Measurements from ENCODE around the gene PCIF1.
"Not testable (repeated sequence)": the region's sequence is repeated elsewhere in the genome, so short reads cannot be mapped to it uniquely, and the experiment has no call there.

The PCIF1 gene

GRCh38 chr20:45893831-45894230, 40.7 kb upstream of the PCIF1 start:
- Histone ChIP-seq H3K79me2 (ENCODE audit: control insufficient read depth, insufficient read depth, low read length, unreplicated experiment) (peaks cover 5% of the 10 kb centered on the region), H3K27ac (ENCODE audit: low read depth, low read length) (no peak overlapping the region), H3K36me3 (ENCODE audit: insufficient read depth, low read length) (peaks cover 6% of the 10 kb centered on the region; the same call in 1 of the 2 replicates)

GRCh38 chr20:45894797-45895196, 39.7 kb upstream of the PCIF1 start:
- peaks cover 6% of the 10 kb centered on the region; the same call in 1 of the 2 replicates for H3K36me3 ChIP-seq (ENCODE audit: insufficient read depth, low read length)
- no peaks in the 10 kb centered on the region for H3K27me3 ChIP-seq (ENCODE audit: insufficient read depth, low read length)
- no peak overlapping the region for H3K4me3 ChIP-seq (ENCODE audit: low read depth, low read length)
- peaks cover 5% of the 10 kb centered on the region for H3K79me2 ChIP-seq (ENCODE audit: control insufficient read depth, insufficient read depth, low read length, unreplicated experiment)
- peaks cover 8% of the 10 kb centered on the region for H3K4me1 ChIP-seq (ENCODE audit: control insufficient read depth, insufficient read depth, low read length, unreplicated experiment)
- H2AFZ ChIP-seq (ENCODE audit: low read length, unreplicated experiment) = no peak overlapping the region
- no peak overlapping the region for H3K27ac ChIP-seq (ENCODE audit: low read depth, low read length)

More at GRCh38 chr20:45893831-45894230, 40.7 kb upstream of the PCIF1 start:
- no peaks in the 10 kb centered on the region for H3K27me3 ChIP-seq (ENCODE audit: insufficient read depth, low read length)
- H3K4me3 ChIP-seq (ENCODE audit: low read depth, low read length) = no peak overlapping the region
- no peak overlapping the region for H2AFZ ChIP-seq (ENCODE audit: low read length, unreplicated experiment)
- H3K4me1 ChIP-seq (ENCODE audit: control insufficient read depth, insufficient read depth, low read length, unreplicated experiment) = peaks cover 8% of the 10 kb centered on the region

GRCh38 chr20:45896641-45897161, 37.8 kb upstream of the PCIF1 start:
- Histone ChIP-seq H3K36me3 (ENCODE audit: insufficient read depth, low read length) (peaks cover 6% of the 10 kb centered on the region; the same call in 1 of the 2 replicates), H2AFZ (ENCODE audit: low read length, unreplicated experiment) (no peak overlapping the region), H3K27ac (ENCODE audit: low read depth, low read length) (no peak overlapping the region), H3K79me2 (ENCODE audit: control insufficient read depth, insufficient read depth, low read length, unreplicated experiment) (peaks cover 4% of the 10 kb centered on the region), H3K4me1 (ENCODE audit: control insufficient read depth, insufficient read depth, low read length, unreplicated experiment) (peaks cover 8% of the 10 kb centered on the region), H3K27me3 (ENCODE audit: insufficient read depth, low read length) (no peaks in the 10 kb centered on the region), H3K4me3 (ENCODE audit: low read depth, low read length) (no peak overlapping the region)

DNA sequence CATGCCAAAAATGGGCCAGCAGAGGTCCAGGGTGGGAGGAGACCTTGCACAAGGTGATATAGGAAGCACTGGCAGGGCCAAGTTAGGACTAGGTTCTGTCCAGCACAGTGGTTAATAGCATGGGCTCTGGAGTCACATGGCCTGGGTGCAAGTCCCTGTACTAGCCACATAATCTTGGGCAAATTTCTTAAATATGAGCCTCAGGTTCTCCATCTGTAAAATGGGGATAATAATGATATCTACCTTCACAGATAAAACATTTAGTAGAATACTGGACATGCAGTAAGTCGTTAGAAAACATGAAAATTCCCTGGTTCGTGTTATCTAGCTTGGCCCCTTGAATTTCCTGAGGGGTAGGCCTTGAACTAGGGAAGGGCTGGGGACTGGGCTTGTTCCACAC, 37.2 kb upstream of the PCIF1 start:
- no peaks in the 10 kb centered on the region for H3K27me3 ChIP-seq (ENCODE audit: insufficient read depth, low read length)
- H3K36me3 ChIP-seq (ENCODE audit: insufficient read depth, low read length) = peaks cover 6% of the 10 kb centered on the region; the same call in 1 of the 2 replicates
- peaks cover 4% of the 10 kb centered on the region for H3K4me1 ChIP-seq (ENCODE audit: control insufficient read depth, insufficient read depth, low read length, unreplicated experiment)
- H3K4me3 ChIP-seq (ENCODE audit: low read depth, low read length) = no peak overlapping the region
- H3K79me2 ChIP-seq (ENCODE audit: control insufficient read depth, insufficient read depth, low read length, unreplicated experiment) = no peaks in the 10 kb centered on the region
- no peak overlapping the region for H2AFZ ChIP-seq (ENCODE audit: low read length, unreplicated experiment)
- H3K27ac ChIP-seq (ENCODE audit: low read depth, low read length) = no peak overlapping the region

- Histone ChIP-seq H3K4me3 (ENCODE audit: low read depth, low read length) (no peak overlapping the region), H2AFZ (ENCODE audit: low read length, unreplicated experiment) (no peak overlapping the region), H3K79me2 (ENCODE audit: control insufficient read depth, insufficient read depth, low read length, unreplicated experiment) (no peaks in the 10 kb centered on the region), H3K36me3 (ENCODE audit: insufficient read depth, low read length) (peaks cover 6% of the 10 kb centered on the region; the same call in 1 of the 2 replicates), H3K27ac (ENCODE audit: low read depth, low read length) (no peak overlapping the region), H3K4me1 (ENCODE audit: control insufficient read depth, insufficient read depth, low read length, unreplicated experiment) (peaks cover under 1% of the 10 kb centered on the region), H3K27me3 (ENCODE audit: insufficient read depth, low read length) (no peaks in the 10 kb centered on the region)
Measured at GRCh38 chr20:45897692-45898091, 36.8 kb upstream of the PCIF1 start.

GRCh38 chr20:45898285-45898684, 36.2 kb upstream of the PCIF1 start:
- H2AFZ ChIP-seq (ENCODE audit: low read length, unreplicated experiment) = no peak overlapping the region
- no peaks in the 10 kb centered on the region for H3K27me3 ChIP-seq (ENCODE audit: insufficient read depth, low read length)
- H3K4me3 ChIP-seq (ENCODE audit: low read depth, low read length) = no peak overlapping the region
- no peaks in the 10 kb centered on the region for H3K79me2 ChIP-seq (ENCODE audit: control insufficient read depth, insufficient read depth, low read length, unreplicated experiment)
- peaks cover 6% of the 10 kb centered on the region; the same call in 1 of the 2 replicates for H3K36me3 ChIP-seq (ENCODE audit: insufficient read depth, low read length)
- H3K4me1 ChIP-seq (ENCODE audit: control insufficient read depth, insufficient read depth, low read length, unreplicated experiment) = no peaks in the 10 kb centered on the region
- no peak overlapping the region for H3K27ac ChIP-seq (ENCODE audit: low read depth, low read length)

- Histone ChIP-seq H3K27ac (ENCODE audit: low read depth, low read length) (no peak overlapping the region), H3K4me3 (ENCODE audit: low read depth, low read length) (no peak overlapping the region), H3K79me2 (ENCODE audit: control insufficient read depth, insufficient read depth, low read length, unreplicated experiment) (no peaks in the 10 kb centered on the region), H3K4me1 (ENCODE audit: control insufficient read depth, insufficient read depth, low read length, unreplicated experiment) (no peaks in the 10 kb centered on the region), H3K27me3 (ENCODE audit: insufficient read depth, low read length) (no peaks in the 10 kb centered on the region), H2AFZ (ENCODE audit: low read length, unreplicated experiment) (no peak overlapping the region), H3K36me3 (ENCODE audit: insufficient read depth, low read length) (peaks cover 6% of the 10 kb centered on the region; the same call in 1 of the 2 replicates)
Measured at GRCh38 chr20:45899046-45899835, 35.2 kb upstream of the PCIF1 start.

DNA sequence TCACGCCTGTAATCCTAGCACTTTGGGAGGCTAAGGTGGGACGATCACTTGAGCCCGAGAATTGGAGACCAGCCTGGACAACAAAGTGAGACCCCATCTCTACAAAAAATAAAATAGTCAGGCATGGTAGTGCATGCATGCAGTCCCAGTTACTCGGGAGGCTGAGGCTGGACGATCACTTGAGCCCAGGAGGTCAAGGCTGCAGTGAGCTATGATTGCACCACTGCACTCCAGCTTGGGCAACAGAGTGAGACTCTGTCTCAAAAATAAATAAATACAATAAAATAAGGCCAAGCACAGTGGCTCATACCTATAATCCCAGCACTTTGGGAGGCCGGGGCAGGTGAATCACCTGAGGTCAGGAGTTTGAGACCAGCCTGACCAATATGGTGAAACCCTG, 33.2 kb upstream of the PCIF1 start:
- not testable (repeated sequence) for H3K36me3 ChIP-seq (ENCODE audit: insufficient read depth, low read length); H3K4me1 ChIP-seq (ENCODE audit: control insufficient read depth, insufficient read depth, low read length, unreplicated experiment); H3K27ac ChIP-seq (ENCODE audit: low read depth, low read length); H3K27me3 ChIP-seq (ENCODE audit: insufficient read depth, low read length); H3K79me2 ChIP-seq (ENCODE audit: control insufficient read depth, insufficient read depth, low read length, unreplicated experiment); H3K4me3 ChIP-seq (ENCODE audit: low read depth, low read length); H2AFZ ChIP-seq (ENCODE audit: low read length, unreplicated experiment)

DNA sequence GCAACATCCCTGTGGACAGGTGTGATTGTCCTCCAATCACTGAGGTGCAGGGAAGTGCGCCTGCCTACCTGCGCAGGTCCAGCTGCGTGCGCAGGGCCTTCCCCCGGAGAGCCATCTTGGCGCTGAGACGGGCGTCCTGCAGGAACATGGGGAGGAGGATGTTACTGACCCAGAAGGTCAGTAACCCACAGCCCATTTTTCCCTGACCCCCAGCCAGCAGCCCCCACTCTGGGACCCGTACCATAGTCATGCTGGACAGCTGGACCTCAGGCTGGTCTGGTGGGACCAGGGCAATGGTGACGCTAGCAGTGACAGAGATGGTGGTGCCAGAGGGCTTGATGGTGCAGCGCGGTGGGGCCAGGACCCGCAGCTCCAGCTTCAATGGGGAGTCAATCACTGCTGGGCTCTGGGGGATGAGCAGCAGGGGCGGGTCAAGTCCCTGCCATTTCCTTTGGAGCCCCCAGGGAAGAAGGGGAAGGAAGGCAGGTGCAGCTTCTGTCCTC, 32.2 kb upstream of the PCIF1 start:
- H3K4me1 ChIP-seq (ENCODE audit: control insufficient read depth, insufficient read depth, low read length, unreplicated experiment) = peaks cover 7% of the 10 kb centered on the region
- H3K27me3 ChIP-seq (ENCODE audit: insufficient read depth, low read length) = no peaks in the 10 kb centered on the region
- H3K79me2 ChIP-seq (ENCODE audit: control insufficient read depth, insufficient read depth, low read length, unreplicated experiment) = no peaks in the 10 kb centered on the region
- H3K36me3 ChIP-seq (ENCODE audit: insufficient read depth, low read length) = no peaks in the 10 kb centered on the region; the same call in 1 of the 2 replicates
- no peak overlapping the region for H2AFZ ChIP-seq (ENCODE audit: low read length, unreplicated experiment)
- H3K27ac ChIP-seq (ENCODE audit: low read depth, low read length) = no peak overlapping the region
- no peak overlapping the region for H3K4me3 ChIP-seq (ENCODE audit: low read depth, low read length)

DNA sequence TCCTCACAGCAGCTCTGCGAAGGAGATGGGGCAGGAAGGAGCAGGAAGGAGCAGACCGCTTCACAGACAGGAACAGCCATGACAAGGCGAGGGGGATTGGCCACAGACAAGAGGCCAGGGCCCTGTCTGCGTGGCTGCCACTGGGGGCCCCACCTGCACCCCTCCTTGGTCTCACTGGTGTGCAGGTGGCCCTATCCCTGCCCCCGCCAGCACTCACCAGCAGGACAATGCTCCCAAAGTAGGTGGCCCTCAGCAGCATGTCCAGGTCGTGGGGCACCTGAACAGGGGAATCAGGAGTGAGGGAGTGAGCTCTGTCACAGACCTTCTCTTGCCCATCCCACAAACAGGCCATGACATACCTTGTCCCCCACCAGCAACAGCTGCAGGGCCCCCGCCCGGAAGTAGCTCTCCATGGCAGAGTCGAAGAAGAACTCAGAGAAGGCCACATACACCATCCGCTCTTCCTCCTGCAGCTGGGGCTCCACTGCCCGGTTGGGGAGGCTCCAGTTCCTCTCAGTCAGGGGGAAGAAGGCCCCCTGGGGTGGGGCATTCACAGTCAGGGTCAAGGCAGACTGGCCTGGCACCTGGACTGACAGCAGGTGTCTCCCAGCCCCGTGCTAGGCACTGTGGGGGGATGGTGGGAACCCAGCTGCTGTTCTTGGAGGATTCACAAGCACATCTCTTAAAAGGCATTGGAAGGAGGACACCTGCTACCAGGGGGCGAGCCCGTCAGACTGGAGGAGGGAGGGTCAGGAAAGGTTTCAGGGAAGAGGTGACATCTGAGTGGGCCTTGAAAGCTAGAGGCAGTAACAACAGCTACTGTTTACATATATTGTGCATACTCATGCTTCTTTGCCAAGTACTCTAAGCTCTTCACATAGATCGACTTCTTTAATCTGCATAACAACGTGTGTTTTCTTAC, 29.6 kb upstream of the PCIF1 start:
- Histone ChIP-seq H3K4me1 (ENCODE audit: control insufficient read depth, insufficient read depth, low read length, unreplicated experiment) (peaks cover 7% of the 10 kb centered on the region), H3K36me3 (ENCODE audit: insufficient read depth, low read length) (no peaks in the 10 kb centered on the region), H3K27ac (ENCODE audit: low read depth, low read length) (peak overlapping the region; percentile 18; the same call in 1 of the 2 replicates), H3K4me3 (ENCODE audit: low read depth, low read length) (no peak overlapping the region), H3K27me3 (ENCODE audit: insufficient read depth, low read length) (no peaks in the 10 kb centered on the region), H2AFZ (ENCODE audit: low read length, unreplicated experiment) (no peak overlapping the region), H3K79me2 (ENCODE audit: control insufficient read depth, insufficient read depth, low read length, unreplicated experiment) (no peaks in the 10 kb centered on the region)

Measured in ACC112 (cell line).